Eye (tissue), 1 donor: ENCODE results near the gene GUF1.
"Not testable (repeated sequence)": the region's sequence is repeated elsewhere in the genome, so short reads cannot be mapped to it uniquely, and the experiment has no call there.

Source experiments
- DNase-seq: peaks from one replicate; pipeline ENCODE4 v3.0.0-alpha.2; 2015

Gene GUF1

GRCh38 chr4:44704673-44705072 is 26.5 kb downstream of the GUF1 start:
- no peak for DNase-seq

- DNase-seq: no peak
Observed at GRCh38 chr4:44713125-44713524, 34.9 kb downstream of the GUF1 start.

- no peak for DNase-seq
Observed at GRCh38 chr4:44716597-44716996, 38.4 kb downstream of the GUF1 start.

DNA sequence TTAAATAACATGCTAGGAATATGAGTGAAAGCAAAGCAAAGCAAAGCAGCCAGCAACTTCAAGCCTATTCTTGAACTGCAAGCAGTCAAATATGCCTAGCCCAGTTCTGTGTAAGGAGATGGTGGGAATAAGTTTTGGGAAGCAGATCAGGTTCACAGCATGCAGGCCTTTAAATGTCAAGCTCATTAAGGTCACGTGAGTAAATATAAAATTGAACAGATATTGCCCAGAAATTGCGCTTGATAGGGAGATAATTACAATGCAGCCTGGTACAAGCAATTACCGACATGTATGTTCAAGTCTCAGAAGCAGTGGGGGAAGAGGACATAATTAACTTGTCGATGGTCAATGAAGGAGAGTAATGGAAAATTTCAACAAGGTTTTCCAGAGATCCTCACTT is 42.2 kb downstream of the GUF1 start:
- peak; percentile 61 for DNase-seq

GRCh38 chr4:44722001-44722400 is 43.8 kb downstream of the GUF1 start:
- no peak for DNase-seq

DNA sequence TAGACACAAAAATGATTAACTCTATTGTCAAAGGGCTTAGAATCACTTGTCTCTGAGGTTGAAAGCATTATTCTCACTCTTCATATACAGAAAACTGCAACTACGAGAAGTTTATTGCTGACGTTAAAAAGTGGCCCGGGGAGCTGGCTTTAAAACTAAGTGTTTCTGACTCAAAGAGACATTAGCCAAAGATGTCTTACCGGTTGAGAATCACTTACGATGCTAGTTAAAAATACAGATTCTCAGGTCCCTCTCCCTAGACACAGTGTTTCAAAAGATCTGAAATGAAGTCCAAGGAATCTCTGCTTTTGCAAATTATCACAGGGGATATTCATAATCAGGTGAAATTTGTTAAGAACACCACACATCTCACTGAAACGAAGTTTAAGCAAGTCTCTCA is 46.9 kb downstream of the GUF1 start:
- DNase-seq: peak; percentile 44

DNA sequence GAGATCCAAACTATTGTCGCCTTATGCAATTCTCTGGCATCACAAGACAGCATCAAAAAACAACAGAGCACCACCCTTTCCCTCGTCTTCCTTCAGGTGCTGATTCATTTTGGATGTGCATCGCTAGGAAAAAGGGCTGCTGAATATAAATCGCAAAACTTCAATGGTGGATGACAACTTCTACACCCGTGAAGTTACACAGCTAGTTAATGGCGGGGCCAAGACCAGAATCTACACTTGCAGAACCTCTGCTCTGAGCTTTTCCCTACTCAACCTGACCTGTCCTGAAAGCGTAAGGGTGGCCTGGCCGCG is 47.5 kb downstream of the GUF1 start:
- DNase-seq: no peak

DNA sequence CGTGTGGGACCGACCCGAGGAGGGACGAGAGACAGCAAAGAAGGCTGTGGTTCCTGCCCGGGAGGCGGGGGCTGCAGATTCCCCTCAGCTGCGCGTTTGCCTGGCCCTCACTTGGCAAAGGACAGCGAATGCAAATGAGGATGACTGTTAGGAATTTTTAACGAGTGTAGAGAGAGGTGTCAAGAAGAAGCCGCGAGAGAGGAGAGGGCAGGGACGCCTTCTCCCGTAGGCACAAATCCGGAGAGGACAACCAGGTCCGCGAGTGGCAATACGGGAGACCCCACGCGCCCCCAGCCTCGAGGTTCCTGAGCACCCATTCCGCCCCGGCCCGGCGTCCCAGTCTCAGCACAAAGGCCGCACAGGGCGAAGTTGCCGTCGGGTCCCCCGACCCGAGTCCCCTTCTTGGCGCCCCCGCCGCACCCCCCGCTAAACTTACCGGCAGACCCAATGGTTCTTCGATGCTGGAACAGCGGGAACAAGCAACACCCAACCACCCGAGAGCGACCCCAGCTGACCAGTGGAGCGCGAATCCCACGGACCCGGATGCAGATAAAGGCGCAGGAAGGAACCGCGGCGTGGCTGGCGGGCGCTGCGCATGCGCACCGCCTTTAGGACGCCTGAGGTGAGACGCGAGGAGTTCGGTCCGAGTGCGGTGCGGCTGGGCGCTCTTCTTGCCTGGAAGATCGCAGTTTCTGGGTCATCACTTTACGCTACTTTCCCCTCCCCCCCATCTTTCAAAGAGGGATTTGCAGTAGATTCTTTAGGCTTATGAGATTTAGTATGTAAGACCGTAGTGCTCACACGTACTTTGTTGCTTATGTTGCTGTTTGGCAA is 48.0 kb downstream of the GUF1 start, which contains the start of gene GNPDA2:
Gene GNPDA2 (minus strand): TSS at position 519 of the 834 bp plus-strand sequence. CDS start 4,349 bp downstream, outside the sequence.
- DNase-seq: peak; percentile 96

- no peak for DNase-seq
Observed at GRCh38 chr4:44727471-44727870, 49.3 kb downstream of the GUF1 start.

DNA sequence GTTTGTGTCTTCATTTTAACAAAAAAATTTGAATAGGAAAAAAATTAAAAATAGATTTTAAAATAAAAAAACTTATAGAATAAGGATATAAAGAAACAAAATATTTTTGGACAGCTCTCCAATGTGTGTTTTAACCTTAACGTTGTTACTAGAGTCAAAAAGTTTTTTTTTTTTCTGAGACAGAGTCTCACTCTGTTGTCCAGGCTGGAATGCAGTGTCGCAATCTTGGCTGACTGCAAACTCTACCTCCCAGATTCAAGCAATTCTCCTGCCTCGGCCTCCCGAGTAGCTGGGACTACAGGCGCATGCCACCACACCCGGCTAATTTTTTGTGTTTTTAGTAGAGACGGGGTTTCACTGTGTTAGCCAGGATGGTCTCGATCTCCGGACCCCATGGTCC is 50.5 kb downstream of the GUF1 start:
- DNase-seq: not testable (repeated sequence)

DNA sequence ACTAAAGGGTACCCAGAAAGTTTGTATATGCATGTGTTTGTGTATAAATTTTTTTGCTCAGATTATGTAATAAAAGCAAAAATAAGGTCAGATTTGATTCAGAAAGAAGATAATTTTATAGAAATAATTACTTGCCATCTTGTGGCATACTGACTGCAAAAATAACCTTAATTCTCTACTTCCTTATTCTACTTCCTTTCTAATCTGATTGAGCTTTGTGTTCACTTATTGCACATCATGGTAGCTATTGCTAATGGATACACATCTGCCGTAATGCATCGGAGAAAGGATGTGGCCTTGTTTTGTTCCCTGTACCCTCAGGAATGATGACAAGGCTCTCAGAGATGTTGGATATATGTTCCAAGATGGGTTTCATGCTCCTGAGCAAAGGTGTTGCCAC is 58.7 kb downstream of the GUF1 start:
- DNase-seq: no peak

DNA sequence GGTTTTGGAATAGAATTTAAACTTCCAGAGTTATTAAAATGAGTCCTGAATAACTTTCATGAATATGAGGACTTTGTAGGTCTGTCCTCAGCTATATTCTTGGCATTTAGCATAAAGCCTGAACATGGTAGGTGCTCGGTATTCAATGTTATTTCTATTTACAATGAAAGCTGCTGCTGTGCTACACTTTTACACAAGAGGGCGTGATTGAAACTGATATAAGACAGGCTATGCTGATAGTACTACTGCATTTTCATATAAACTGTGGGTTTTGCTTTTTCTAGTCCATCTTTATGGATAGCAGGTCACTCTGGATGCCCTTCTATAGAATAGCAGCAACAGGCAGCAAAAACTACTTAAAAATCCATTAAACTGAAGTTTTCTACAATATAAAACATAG is 60.4 kb downstream of the GUF1 start:
- no peak for DNase-seq

GRCh38 chr4:44740201-44740600 is 62.0 kb downstream of the GUF1 start:
- DNase-seq: no peak
